HUDEP-2 (cell line): ENCODE data around the gene UBTF.

Experiments used
- DNase-seq, 76 experiments: peaks; one replicate each; lab custom pipeline; 2025; ENCODE audit not compliant: unreplicated experiment in 76 of 76; lab: John Stamatoyannopoulos, UW

UBTF gene

GRCh38 chr17:44219616-44220212 lies at the start of gene UBTF:
Gene UBTF (minus strand): TSS chr17:44219675. CDS start chr17:44218229, 1,446 bp downstream.
- peak in 40 of 76 experiments; percentile 23 to 73 (median 53) for DNase-seq

GRCh38 chr17:44268709-44269534 lies 49.4 kb upstream of the UBTF start:
- peak in 11 of 76 experiments; percentile 13 to 68 (median 30) for DNase-seq

GRCh38 chr17:44267818-44268490 lies 48.5 kb upstream of the UBTF start, which contains the start of gene SLC4A1:
Gene SLC4A1 (minus strand): TSS chr17:44268135. CDS start chr17:44262866, 5,269 bp downstream.
- DNase-seq: peak in 65 of 76 experiments; percentile 10 to 95 (median 71)

GRCh38 chr17:44267165-44267455 lies 47.6 kb upstream of the UBTF start:
- peak in 3 of 76 experiments; percentile 34 to 68 (median 51) for DNase-seq

GRCh38 chr17:44266402-44267164 lies 47.1 kb upstream of the UBTF start:
- peak in 75 of 76 experiments; percentile 51 to 98 (median 94) for DNase-seq

GRCh38 chr17:44263345-44263902 lies 43.9 kb upstream of the UBTF start:
- DNase-seq: no peak

- no peak for DNase-seq
Measured at GRCh38 chr17:44262654-44263225, 43.3 kb upstream of the UBTF start.

GRCh38 chr17:44260296-44260695 lies 40.8 kb upstream of the UBTF start:
- no peak for DNase-seq

GRCh38 chr17:44258811-44259351 lies 39.4 kb upstream of the UBTF start:
- no peak for DNase-seq

- DNase-seq: no peak
Measured at GRCh38 chr17:44257815-44258760, 38.6 kb upstream of the UBTF start.

- DNase-seq: no peak
Measured at GRCh38 chr17:44256671-44257070, 37.2 kb upstream of the UBTF start.

GRCh38 chr17:44255915-44256314 lies 36.4 kb upstream of the UBTF start:
- no peak for DNase-seq

- no peak for DNase-seq
Measured at GRCh38 chr17:44254361-44255095, 35.1 kb upstream of the UBTF start.

- no peak for DNase-seq
Measured at GRCh38 chr17:44253006-44253405, 33.5 kb upstream of the UBTF start.

- no peak for DNase-seq
Measured at GRCh38 chr17:44251062-44251461, 31.6 kb upstream of the UBTF start.

- no peak for DNase-seq
Measured at GRCh38 chr17:44249501-44250246, 30.2 kb upstream of the UBTF start.
